ENCODE data around the gene PRLH.

Gene PRLH

DNA sequence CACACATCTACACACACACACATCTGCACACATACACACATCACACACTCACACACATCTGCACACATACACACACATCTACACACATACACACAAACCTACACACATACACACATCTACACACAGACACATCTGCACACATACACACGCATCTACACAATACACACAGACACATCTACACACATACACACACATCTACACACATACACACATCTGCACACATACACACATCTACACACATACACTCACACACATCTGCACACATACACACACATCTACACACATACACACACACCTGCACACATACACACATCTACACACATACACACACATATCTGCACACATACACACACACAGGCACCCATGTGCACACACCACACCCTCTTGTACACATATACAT, 400 bp upstream of the PRLH start:
- no peaks in the 10 kb centered on the region for H3K79me2 ChIP-seq (ENCODE audit: control insufficient read depth, insufficient read depth, low read length, unreplicated experiment)
- no peaks in the 10 kb centered on the region for H3K36me3 ChIP-seq (ENCODE audit: insufficient read depth, low read length)
- no peak overlapping the region for H2AFZ ChIP-seq (ENCODE audit: low read length, unreplicated experiment)
- no peak overlapping the region for H3K4me3 ChIP-seq (ENCODE audit: low read depth, low read length)
- peaks cover 7% of the 10 kb centered on the region; the same call in 1 of the 2 replicates for H3K27me3 ChIP-seq (ENCODE audit: insufficient read depth, low read length)
- no peak overlapping the region for H3K27ac ChIP-seq (ENCODE audit: low read depth, low read length)
- no peaks in the 10 kb centered on the region for H3K4me1 ChIP-seq (ENCODE audit: control insufficient read depth, insufficient read depth, low read length, unreplicated experiment)

- H3K27me3 ChIP-seq (ENCODE audit: insufficient read depth, low read length) = peaks cover 7% of the 10 kb centered on the region; the same call in 1 of the 2 replicates
- no peak overlapping the region for H3K27ac ChIP-seq (ENCODE audit: low read depth, low read length)
- H3K4me1 ChIP-seq (ENCODE audit: control insufficient read depth, insufficient read depth, low read length, unreplicated experiment) = peaks cover 4% of the 10 kb centered on the region
- no peak overlapping the region for H3K4me3 ChIP-seq (ENCODE audit: low read depth, low read length)
- no peaks in the 10 kb centered on the region for H3K36me3 ChIP-seq (ENCODE audit: insufficient read depth, low read length)
- H3K79me2 ChIP-seq (ENCODE audit: control insufficient read depth, insufficient read depth, low read length, unreplicated experiment) = no peaks in the 10 kb centered on the region
- H2AFZ ChIP-seq (ENCODE audit: low read length, unreplicated experiment) = no peak overlapping the region
These were observed 1.1 kb downstream of the PRLH start for GRCh38 chr2:237567276-237568029.

DNA sequence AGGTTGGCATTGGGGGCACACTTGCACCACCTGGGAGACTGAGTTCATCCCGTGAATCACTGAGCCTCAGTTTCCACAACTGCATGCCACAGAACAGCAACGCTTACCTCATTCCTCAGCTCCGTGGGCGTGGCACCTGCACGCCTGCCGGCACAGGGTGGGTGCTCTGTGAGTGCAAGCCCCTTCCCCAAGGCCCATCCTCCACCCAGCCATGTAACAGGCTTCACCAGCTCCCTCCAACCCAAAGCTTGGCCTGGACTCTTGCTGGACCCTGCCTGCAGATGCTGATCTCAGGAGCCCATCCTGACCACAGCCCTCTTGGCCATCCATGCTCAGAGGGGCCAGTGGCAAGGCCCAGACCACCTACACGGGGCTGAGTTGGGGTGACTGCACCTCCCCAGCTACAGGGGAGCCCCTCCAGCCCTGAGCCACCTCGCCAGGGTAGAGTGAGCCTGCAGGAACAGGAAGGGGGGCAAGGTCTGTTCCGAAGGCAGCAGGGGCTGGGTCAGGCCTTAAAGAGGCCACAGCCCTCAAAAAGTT, 1.8 kb downstream of the PRLH start:
- Histone ChIP-seq H3K4me3 (ENCODE audit: low read depth, low read length) (no peak overlapping the region), H3K79me2 (ENCODE audit: control insufficient read depth, insufficient read depth, low read length, unreplicated experiment) (no peaks in the 10 kb centered on the region), H3K27ac (ENCODE audit: low read depth, low read length) (no peak overlapping the region), H3K36me3 (ENCODE audit: insufficient read depth, low read length) (no peaks in the 10 kb centered on the region), H3K4me1 (ENCODE audit: control insufficient read depth, insufficient read depth, low read length, unreplicated experiment) (peaks cover 6% of the 10 kb centered on the region), H2AFZ (ENCODE audit: low read length, unreplicated experiment) (no peak overlapping the region), H3K27me3 (ENCODE audit: insufficient read depth, low read length) (peaks cover 7% of the 10 kb centered on the region; the same call in 1 of the 2 replicates)

DNA sequence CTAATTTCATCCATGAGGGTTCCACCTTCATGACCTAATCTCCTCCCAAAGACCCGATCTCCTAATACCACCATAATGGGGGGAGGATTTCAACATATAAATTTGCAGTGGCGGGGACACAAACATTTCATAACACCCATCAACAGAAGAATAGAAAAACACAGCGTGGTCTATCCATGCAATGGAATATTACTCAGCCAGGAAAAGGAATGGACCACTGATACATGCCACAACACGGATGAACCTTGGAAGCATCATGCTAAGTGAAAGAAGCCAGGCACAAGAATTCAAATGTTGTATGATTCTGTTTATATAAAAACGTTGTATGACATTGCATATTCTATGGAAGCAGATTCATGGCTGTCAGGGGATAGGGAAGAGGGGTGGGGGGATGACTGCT, 2.7 kb downstream of the PRLH start:
- H3K27me3 ChIP-seq (ENCODE audit: insufficient read depth, low read length) = peaks cover 6% of the 10 kb centered on the region; the same call in 1 of the 2 replicates
- H3K4me3 ChIP-seq (ENCODE audit: low read depth, low read length) = no peak overlapping the region
- H3K4me1 ChIP-seq (ENCODE audit: control insufficient read depth, insufficient read depth, low read length, unreplicated experiment) = peaks cover 6% of the 10 kb centered on the region
- no peaks in the 10 kb centered on the region for H3K79me2 ChIP-seq (ENCODE audit: control insufficient read depth, insufficient read depth, low read length, unreplicated experiment)
- no peaks in the 10 kb centered on the region for H3K36me3 ChIP-seq (ENCODE audit: insufficient read depth, low read length)
- H2AFZ ChIP-seq (ENCODE audit: low read length, unreplicated experiment) = no peak overlapping the region
- H3K27ac ChIP-seq (ENCODE audit: low read depth, low read length) = no peak overlapping the region

DNA sequence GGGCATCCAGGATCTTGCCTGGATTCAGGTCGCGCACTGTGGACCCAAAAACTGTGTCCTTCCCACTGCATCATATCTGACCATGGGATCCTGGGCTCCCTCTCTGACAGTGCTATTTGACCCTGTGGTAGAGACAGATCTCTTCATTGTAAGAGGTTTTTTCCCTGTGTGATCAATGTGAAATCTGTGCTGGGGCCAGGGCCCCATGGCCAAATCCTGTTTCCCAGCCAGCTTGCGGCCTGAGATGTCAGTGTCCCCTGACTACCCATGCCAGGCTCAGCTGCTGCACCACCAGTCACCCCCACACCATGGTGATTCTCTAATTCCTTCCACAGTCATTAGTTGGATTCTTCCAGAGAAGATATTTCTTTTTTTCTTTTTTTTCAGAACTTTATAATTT, 3.5 kb downstream of the PRLH start:
- Histone ChIP-seq H3K27ac (ENCODE audit: low read depth, low read length) (no peak overlapping the region), H3K79me2 (ENCODE audit: control insufficient read depth, insufficient read depth, low read length, unreplicated experiment) (no peaks in the 10 kb centered on the region), H3K4me1 (ENCODE audit: control insufficient read depth, insufficient read depth, low read length, unreplicated experiment) (peaks cover 6% of the 10 kb centered on the region), H3K4me3 (ENCODE audit: low read depth, low read length) (no peak overlapping the region), H2AFZ (ENCODE audit: low read length, unreplicated experiment) (no peak overlapping the region), H3K27me3 (ENCODE audit: insufficient read depth, low read length) (no peaks in the 10 kb centered on the region; the same call in 1 of the 2 replicates), H3K36me3 (ENCODE audit: insufficient read depth, low read length) (no peaks in the 10 kb centered on the region)

DNA sequence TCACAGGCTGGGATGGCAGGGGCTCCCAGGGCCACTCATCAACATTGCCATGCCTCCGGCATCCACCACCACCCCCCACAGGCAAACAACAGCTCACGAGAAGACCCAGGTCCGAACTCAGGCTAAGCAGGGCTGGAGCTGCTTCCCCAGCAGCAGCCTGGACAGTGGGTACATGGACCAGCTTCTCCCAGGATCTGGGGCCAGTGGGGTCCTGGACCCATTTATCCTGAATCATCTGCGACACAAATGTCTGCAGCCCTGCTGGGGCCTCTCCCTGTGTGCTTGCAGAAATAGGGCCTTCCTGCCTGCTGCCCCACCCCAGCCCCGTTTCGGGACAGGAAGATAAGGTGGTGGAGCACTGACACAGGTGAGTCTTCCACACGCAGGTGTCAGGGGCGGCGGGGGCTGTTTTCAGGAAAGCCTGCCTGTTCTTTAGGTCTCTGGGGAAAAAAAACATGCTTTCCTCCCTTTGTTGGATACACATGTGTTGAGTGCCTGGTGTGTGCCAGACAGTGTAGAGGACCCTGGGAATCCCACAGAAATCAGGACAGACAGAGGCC, 4.5 kb downstream of the PRLH start:
- H3K27me3 ChIP-seq (ENCODE audit: insufficient read depth, low read length) = no peaks in the 10 kb centered on the region
- no peak overlapping the region for H2AFZ ChIP-seq (ENCODE audit: low read length, unreplicated experiment)
- H3K79me2 ChIP-seq (ENCODE audit: control insufficient read depth, insufficient read depth, low read length, unreplicated experiment) = no peaks in the 10 kb centered on the region
- H3K27ac ChIP-seq (ENCODE audit: low read depth, low read length) = no peak overlapping the region
- peaks cover 6% of the 10 kb centered on the region for H3K4me1 ChIP-seq (ENCODE audit: control insufficient read depth, insufficient read depth, low read length, unreplicated experiment)
- H3K36me3 ChIP-seq (ENCODE audit: insufficient read depth, low read length) = no peaks in the 10 kb centered on the region
- no peak overlapping the region for H3K4me3 ChIP-seq (ENCODE audit: low read depth, low read length)

DNA sequence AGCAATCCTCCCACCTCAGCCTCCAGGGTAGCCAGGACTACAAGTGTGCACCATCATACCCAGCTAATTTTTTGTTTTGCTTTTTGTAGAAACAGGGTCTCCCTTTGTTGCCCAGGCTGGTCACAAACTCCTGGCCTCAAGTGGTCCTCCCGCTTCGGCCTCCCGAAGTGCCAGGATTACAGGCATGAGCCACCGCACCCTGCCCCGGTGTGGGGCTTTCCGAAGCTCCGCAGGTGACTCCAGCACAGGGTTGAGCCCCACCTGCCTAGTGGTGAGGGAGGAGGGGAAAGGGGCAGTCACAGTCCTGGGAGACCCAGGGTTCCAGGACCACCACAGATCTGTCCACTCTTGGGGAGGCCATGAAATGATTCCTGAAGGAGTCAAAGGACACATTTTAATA, 5.2 kb downstream of the PRLH start:
- Histone ChIP-seq H3K4me1 (ENCODE audit: control insufficient read depth, insufficient read depth, low read length, unreplicated experiment) (peaks cover 6% of the 10 kb centered on the region), H2AFZ (ENCODE audit: low read length, unreplicated experiment) (no peak overlapping the region)

GRCh38 chr2:237572021-237572741, 5.8 kb downstream of the PRLH start:
- Histone ChIP-seq H2AFZ (ENCODE audit: low read length, unreplicated experiment) (peak overlapping the region; percentile 35), H3K36me3 (ENCODE audit: insufficient read depth, low read length) (no peaks in the 10 kb centered on the region), H3K4me1 (ENCODE audit: control insufficient read depth, insufficient read depth, low read length, unreplicated experiment) (peaks cover 6% of the 10 kb centered on the region), H3K79me2 (ENCODE audit: control insufficient read depth, insufficient read depth, low read length, unreplicated experiment) (no peaks in the 10 kb centered on the region), H3K27ac (ENCODE audit: low read depth, low read length) (no peak overlapping the region), H3K27me3 (ENCODE audit: insufficient read depth, low read length) (no peaks in the 10 kb centered on the region), H3K4me3 (ENCODE audit: low read depth, low read length) (peak overlapping the region; percentile 42; the same call in 1 of the 2 replicates)

More for the DNA sequence above, 5.2 kb downstream of the PRLH start:
- no peak overlapping the region for H3K27ac ChIP-seq (ENCODE audit: low read depth, low read length)
- H3K36me3 ChIP-seq (ENCODE audit: insufficient read depth, low read length) = no peaks in the 10 kb centered on the region
- no peak overlapping the region for H3K4me3 ChIP-seq (ENCODE audit: low read depth, low read length)
- H3K27me3 ChIP-seq (ENCODE audit: insufficient read depth, low read length) = no peaks in the 10 kb centered on the region
- H3K79me2 ChIP-seq (ENCODE audit: control insufficient read depth, insufficient read depth, low read length, unreplicated experiment) = no peaks in the 10 kb centered on the region

DNA sequence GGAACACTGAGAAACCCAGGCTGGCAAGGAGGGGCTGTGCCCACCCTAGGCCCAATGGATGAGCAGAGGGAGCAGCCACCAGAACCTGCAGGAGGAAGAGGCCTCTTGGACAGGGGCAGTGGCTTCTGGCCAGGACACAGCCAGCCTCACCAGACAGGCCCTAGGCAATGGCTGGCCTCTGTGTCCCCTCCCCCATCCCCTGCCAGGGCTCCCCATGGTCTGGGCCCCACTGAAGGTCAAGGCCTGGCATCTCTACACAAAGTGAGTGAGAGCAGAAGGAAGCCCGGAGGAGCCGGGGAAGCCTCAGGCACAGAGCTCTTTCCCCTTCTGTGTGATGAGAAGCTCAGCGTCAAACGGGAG, 6.3 kb downstream of the PRLH start:
- no peak overlapping the region for H3K27ac ChIP-seq (ENCODE audit: low read depth, low read length)
- no peaks in the 10 kb centered on the region for H3K79me2 ChIP-seq (ENCODE audit: control insufficient read depth, insufficient read depth, low read length, unreplicated experiment)
- no peaks in the 10 kb centered on the region for H3K36me3 ChIP-seq (ENCODE audit: insufficient read depth, low read length)
- H3K4me3 ChIP-seq (ENCODE audit: low read depth, low read length) = no peak overlapping the region
- peaks cover 6% of the 10 kb centered on the region for H3K4me1 ChIP-seq (ENCODE audit: control insufficient read depth, insufficient read depth, low read length, unreplicated experiment)
- peak overlapping the region; percentile 35 for H2AFZ ChIP-seq (ENCODE audit: low read length, unreplicated experiment)
- H3K27me3 ChIP-seq (ENCODE audit: insufficient read depth, low read length) = no peaks in the 10 kb centered on the region

- no peak overlapping the region for H2AFZ ChIP-seq (ENCODE audit: low read length, unreplicated experiment)
- peaks cover 6% of the 10 kb centered on the region for H3K4me1 ChIP-seq (ENCODE audit: control insufficient read depth, insufficient read depth, low read length, unreplicated experiment)
- no peak overlapping the region for H3K27ac ChIP-seq (ENCODE audit: low read depth, low read length)
- H3K79me2 ChIP-seq (ENCODE audit: control insufficient read depth, insufficient read depth, low read length, unreplicated experiment) = no peaks in the 10 kb centered on the region
- H3K27me3 ChIP-seq (ENCODE audit: insufficient read depth, low read length) = no peaks in the 10 kb centered on the region
- no peaks in the 10 kb centered on the region for H3K36me3 ChIP-seq (ENCODE audit: insufficient read depth, low read length)
- no peak overlapping the region for H3K4me3 ChIP-seq (ENCODE audit: low read depth, low read length)
These were observed 7.5 kb downstream of the PRLH start for GRCh38 chr2:237573721-237574415.

All from ACC112 (cell line).